GM23338 (cell line): ENCODE measurements around the gene ZBTB9. TPM values are rescaled to one million over a fixed set of nuclear protein-coding genes. Genes with fewer than 3 reads are reported as not detected.

Source experiments
- ATAC-seq: fragments of 200-7000 bp; cut with Tn5 transposase; 3 replicates; pipeline ENCODE4 v1.9.1; 2020
- DNase-seq: peaks from one replicate; pipeline ENCODE4 v3.0.0-alpha.2; 2015; ENCODE audit warnings: low spot score
- H2AFZ ChIP-seq: fragments of 200-600 bp; sonication (generic); 2 replicates; pipeline ENCODE4 v1.8.0; 2016; ENCODE audit warnings: antibody characterized with exemption, mild to moderate bottlenecking, moderate library complexity
- H3F3A ChIP-seq: fragments of 200-600 bp; sonication (generic); replicated peaks from 2 replicates; pipeline ENCODE4 v1.8.0; 2017; ENCODE audit warnings: antibody characterized with exemption, mixed run types, low read depth
- H3K27ac ChIP-seq: fragments of 200-600 bp; sonication (generic); 2 replicates; pipeline ENCODE4 v1.6.1; 2016; ENCODE audit warnings: low read depth
- H3K27me3 ChIP-seq: fragments of 200-600 bp; sonication (generic); 2 replicates; pipeline ENCODE4 v1.8.0; 2016; ENCODE audit warnings: mild to moderate bottlenecking, mixed run types, moderate library complexity; ENCODE audit not compliant: insufficient read depth
- H3K36me3 ChIP-seq: fragments of 200-600 bp; sonication (generic); 2 replicates; pipeline ENCODE4 v1.8.0; 2016; ENCODE audit warnings: mild to moderate bottlenecking; ENCODE audit not compliant: insufficient read depth
- H3K4me1 ChIP-seq: fragments of 200-600 bp; sonication (generic); 2 replicates; pipeline ENCODE4 v1.8.0; 2016; ENCODE audit warnings: mild to moderate bottlenecking, moderate library complexity; ENCODE audit not compliant: insufficient read depth
- H3K4me2 ChIP-seq: fragments of 200-600 bp; sonication (generic); 2 replicates; pipeline ENCODE4 v1.7.1; 2017; ENCODE audit warnings: mixed run types
- H3K4me3 ChIP-seq: fragments of 200-600 bp; sonication (generic); 2 replicates; pipeline ENCODE4 v1.6.1; 2016; ENCODE audit warnings: mixed run types
- H3K79me2 ChIP-seq: fragments of 200-600 bp; sonication (generic); replicated peaks from 2 replicates; pipeline ENCODE4 v1.8.0; 2017; ENCODE audit warnings: mild to moderate bottlenecking; ENCODE audit not compliant: insufficient read depth
- H3K9me2 ChIP-seq: fragments of 200-600 bp; sonication (generic); 2 replicates; pipeline ENCODE4 v1.8.0; 2017; ENCODE audit not compliant: insufficient read depth
- H4K20me1 ChIP-seq: fragments of 200-600 bp; sonication (generic); replicated peaks from 2 replicates; pipeline ENCODE4 v1.8.0; 2017; ENCODE audit warnings: mild to moderate bottlenecking; ENCODE audit not compliant: insufficient read depth
- H3K27ac Mint-ChIP-seq: 2 replicates; pipeline ENCODE4 v1.8.0; 2020; ENCODE audit warnings: inconsistent platforms, mild to moderate bottlenecking, moderate library complexity, mixed read lengths
- H3K27me3 Mint-ChIP-seq: 3 replicates; pipeline ENCODE4 v1.8.0; 2022; ENCODE audit warnings: low read depth, mild to moderate bottlenecking, moderate library complexity, mixed read lengths, inconsistent platforms; ENCODE audit not compliant: insufficient read depth, poor library complexity
- H3K36me3 Mint-ChIP-seq: 3 replicates; pipeline ENCODE4 v1.8.0; 2021; ENCODE audit warnings: low read depth, mild to moderate bottlenecking, inconsistent platforms, moderate library complexity, mixed read lengths
- H3K4me1 Mint-ChIP-seq: 3 replicates; pipeline ENCODE4 v1.8.0; 2020; ENCODE audit warnings: mild to moderate bottlenecking, inconsistent platforms, mixed read lengths
- H3K4me3 Mint-ChIP-seq: 3 replicates; pipeline ENCODE4 v1.8.0; 2021; ENCODE audit warnings: moderate library complexity, mild to moderate bottlenecking, inconsistent platforms, mixed read lengths
- H3K9me3 Mint-ChIP-seq: 3 replicates; pipeline ENCODE4 v1.8.0; 2020; ENCODE audit warnings: moderate library complexity, mild to moderate bottlenecking, inconsistent platforms, mixed read lengths
- CREB1 ChIP-seq: fragments of 250-450 bp; sonication (Bioruptor Pico); IDR thresholded peaks from 2 replicates; pipeline ENCODE4 v1.5.0; 2020; ENCODE audit warnings: low read depth, mild to moderate bottlenecking, moderate library complexity
- ETS1 ChIP-seq: IDR thresholded peaks from 2 replicates; pipeline ENCODE4 v1.6.1; 2016; ENCODE audit warnings: antibody characterized with exemption
- EZH2 ChIP-seq: fragments of 200-600 bp; sonication (generic); IDR thresholded peaks from one replicate; pipeline ENCODE4 v1.8.0; 2017; ENCODE audit warnings: antibody characterized with exemption, mild to moderate bottlenecking, low read depth; ENCODE audit not compliant: unreplicated experiment
- POLR2AphosphoS5 ChIP-seq: IDR thresholded peaks from 2 replicates; pipeline ENCODE4 v1.6.1; 2016; ENCODE audit warnings: antibody characterized with exemption, low read depth
- STAT1 ChIP-seq: IDR thresholded peaks from one replicate; pipeline ENCODE4 v1.6.1; 2016; ENCODE audit warnings: antibody characterized with exemption; ENCODE audit not compliant: unreplicated experiment
- polyA plus RNA-seq: library from polyadenylated mRNA; unstranded; fragments of >200 nt; fragmentation: Nextera tagmentation; extraction: Ambion mirVana; gene quantifications from 2 replicates; pipeline ENCODE4 v1.2.1, GENCODE V29; 2016
- total RNA-seq: library from RNA; depleted of rRNA; stranded (reverse); fragments of >200 nt; shearing (Covaris generic); gene quantifications from 2 replicates; pipeline ENCODE4 v1.2.3, GENCODE V29; 2014
- TF ChIP-seq, protein P1 (sequence below), 2 experiments: fragments of 200-600 bp in 1 of 2; sonication (generic) in 1 of 2; conservative IDR thresholded peaks; 2 replicates each; pipeline versions ENCODE4 v1.5.1 to v1.6.1; 2016 to 2017; ENCODE audit warnings: antibody characterized with exemption in 2 of 2, low read depth in 2 of 2, mild to moderate bottlenecking in 2 of 2, moderate library complexity in 1 of 2
- TF ChIP-seq, protein P2 (sequence below): fragments of 250-450 bp; sonication (Bioruptor Pico); IDR thresholded peaks from 2 replicates; pipeline ENCODE4 v1.5.0; 2020; ENCODE audit warnings: mild to moderate bottlenecking, moderate library complexity

ZBTB9 gene
- total and polyA plus RNA-seq, 2 experiments from 2014 or later, result 13.5 to 17.9 TPM

DNA sequence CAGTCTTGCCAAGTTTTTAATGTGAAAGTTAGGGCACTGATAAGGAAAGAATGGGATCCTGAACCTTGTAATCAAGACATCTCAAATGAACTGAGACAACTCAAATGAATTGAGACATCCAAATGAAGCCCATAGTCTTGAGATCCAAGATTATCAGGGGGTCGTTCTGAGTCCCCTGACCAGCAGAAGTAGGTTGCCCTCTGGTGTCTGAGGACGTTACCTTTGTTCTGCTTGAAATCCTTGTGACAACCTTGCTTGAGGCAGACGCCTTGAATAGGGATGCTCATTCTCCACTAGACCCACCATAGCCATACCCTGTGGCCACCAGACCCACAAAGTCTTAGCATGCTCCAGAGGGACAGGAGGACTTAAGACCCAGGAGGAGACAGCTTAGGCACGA is 37.7 kb downstream of the ZBTB9 start (continued):
- no peak for TF ChIP-seq ETS1

DNA sequence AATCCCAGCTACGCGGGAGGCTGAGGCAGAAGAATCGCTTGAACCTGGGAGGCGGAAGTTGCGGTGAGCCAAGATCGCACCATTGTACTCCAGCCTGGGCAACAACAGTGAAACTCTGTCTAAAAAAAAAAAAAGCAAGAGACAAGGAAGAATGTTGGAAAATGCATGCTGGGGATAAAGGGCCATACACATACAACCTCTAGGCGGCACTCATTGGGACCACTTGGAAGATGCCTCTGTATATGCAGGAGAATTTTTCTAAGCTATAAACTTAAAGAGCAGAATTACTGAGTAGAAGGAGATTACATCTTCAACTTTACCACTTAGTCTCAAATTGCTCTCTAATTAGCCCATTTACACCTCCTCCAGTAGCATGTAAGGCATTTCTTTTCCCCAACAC is 42.8 kb downstream of the ZBTB9 start:
- Histone ChIP-seq H2AFZ (no peak overlapping the region), H3K27ac (no peak overlapping the region), H3K36me3 (no peaks in the 10 kb centered on the region), H3F3A (no peaks in the 10 kb centered on the region), H3K4me3 (no peak overlapping the region), H3K27me3 (no peaks in the 10 kb centered on the region), H3K79me2 (no peaks in the 10 kb centered on the region), H3K9me2 (no peaks in the 10 kb centered on the region), H4K20me1 (no peaks in the 10 kb centered on the region), H3K4me1 (no peaks in the 10 kb centered on the region), H3K4me2 (no peak overlapping the region)
- DNase-seq (no peak), ATAC-seq (no peak)
- Mint-ChIP-seq H3K36me3 (no peaks in the 10 kb centered on the region; the same call in 2 of the 3 replicates), H3K27ac (no peak overlapping the region), H3K27me3 (peaks cover 5% of the 10 kb centered on the region), H3K4me1 (no peaks in the 10 kb centered on the region), H3K4me3 (no peak overlapping the region), H3K9me3 (peaks cover 21% of the 10 kb centered on the region)
- TF ChIP-seq, protein P1, sequence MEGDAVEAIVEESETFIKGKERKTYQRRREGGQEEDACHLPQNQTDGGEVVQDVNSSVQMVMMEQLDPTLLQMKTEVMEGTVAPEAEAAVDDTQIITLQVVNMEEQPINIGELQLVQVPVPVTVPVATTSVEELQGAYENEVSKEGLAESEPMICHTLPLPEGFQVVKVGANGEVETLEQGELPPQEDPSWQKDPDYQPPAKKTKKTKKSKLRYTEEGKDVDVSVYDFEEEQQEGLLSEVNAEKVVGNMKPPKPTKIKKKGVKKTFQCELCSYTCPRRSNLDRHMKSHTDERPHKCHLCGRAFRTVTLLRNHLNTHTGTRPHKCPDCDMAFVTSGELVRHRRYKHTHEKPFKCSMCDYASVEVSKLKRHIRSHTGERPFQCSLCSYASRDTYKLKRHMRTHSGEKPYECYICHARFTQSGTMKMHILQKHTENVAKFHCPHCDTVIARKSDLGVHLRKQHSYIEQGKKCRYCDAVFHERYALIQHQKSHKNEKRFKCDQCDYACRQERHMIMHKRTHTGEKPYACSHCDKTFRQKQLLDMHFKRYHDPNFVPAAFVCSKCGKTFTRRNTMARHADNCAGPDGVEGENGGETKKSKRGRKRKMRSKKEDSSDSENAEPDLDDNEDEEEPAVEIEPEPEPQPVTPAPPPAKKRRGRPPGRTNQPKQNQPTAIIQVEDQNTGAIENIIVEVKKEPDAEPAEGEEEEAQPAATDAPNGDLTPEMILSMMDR (conservative IDR thresholded peaks at IDR 0.05; ENCODE audit: low read depth in 2 of 2), result 0 out of 4 replicates have a peak, but pooled peaks of 1 of the 2 experiments have one; percentile 14
- TF ChIP-seq EZH2, result no peak

DNA sequence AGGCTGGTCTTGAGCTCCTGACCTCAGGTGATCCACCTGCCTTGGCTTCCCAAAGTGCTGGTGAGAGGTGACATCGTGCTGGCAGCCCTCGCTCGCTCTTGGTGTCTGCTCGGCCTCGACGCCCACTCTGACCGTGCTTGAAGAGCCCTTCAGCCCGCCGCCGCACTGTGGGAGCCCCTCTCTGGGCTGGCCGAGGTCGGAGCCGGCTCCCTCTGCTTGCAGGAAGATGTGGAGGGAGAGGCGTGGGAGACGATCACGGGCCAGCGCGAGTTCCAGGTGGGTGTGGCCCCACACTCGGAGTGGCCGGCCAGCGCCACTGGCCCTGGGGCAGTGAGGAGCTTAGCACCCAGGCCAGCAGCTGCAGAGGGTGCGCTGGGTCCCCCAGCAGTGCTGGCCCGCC is 48.1 kb downstream of the ZBTB9 start:
- peaks cover 6% of the 10 kb centered on the region; the same call in 2 of the 3 replicates for H3K4me1 Mint-ChIP-seq
- no peak overlapping the region for H3K27ac ChIP-seq
- peaks cover 9% of the 10 kb centered on the region; the same call in 2 of the 3 replicates for H3K36me3 Mint-ChIP-seq
- peaks cover 37% of the 10 kb centered on the region for H3K9me3 Mint-ChIP-seq
- H3K27me3 ChIP-seq, result no peaks in the 10 kb centered on the region
- ATAC-seq, result no peak
- H3K4me3 Mint-ChIP-seq, result no peak overlapping the region
- no peaks in the 10 kb centered on the region for H3K9me2 ChIP-seq
- no peak for DNase-seq
- H4K20me1 ChIP-seq, result no peaks in the 10 kb centered on the region
- H3K27me3 Mint-ChIP-seq, result peaks cover 6% of the 10 kb centered on the region
- no peak overlapping the region for H3K27ac Mint-ChIP-seq
- H2AFZ ChIP-seq, result no peak overlapping the region
- no peaks in the 10 kb centered on the region for H3K79me2 ChIP-seq
- H3K4me2 ChIP-seq, result no peak overlapping the region
- 0 out of 2 replicates have a peak, but pooled peaks cover 5% of the 10 kb centered on the region for H3K4me1 ChIP-seq
- H3K36me3 ChIP-seq, result no peaks in the 10 kb centered on the region
- no peak overlapping the region for H3K4me3 ChIP-seq
- no peaks in the 10 kb centered on the region for H3F3A ChIP-seq
- TF ChIP-seq, protein P2, sequence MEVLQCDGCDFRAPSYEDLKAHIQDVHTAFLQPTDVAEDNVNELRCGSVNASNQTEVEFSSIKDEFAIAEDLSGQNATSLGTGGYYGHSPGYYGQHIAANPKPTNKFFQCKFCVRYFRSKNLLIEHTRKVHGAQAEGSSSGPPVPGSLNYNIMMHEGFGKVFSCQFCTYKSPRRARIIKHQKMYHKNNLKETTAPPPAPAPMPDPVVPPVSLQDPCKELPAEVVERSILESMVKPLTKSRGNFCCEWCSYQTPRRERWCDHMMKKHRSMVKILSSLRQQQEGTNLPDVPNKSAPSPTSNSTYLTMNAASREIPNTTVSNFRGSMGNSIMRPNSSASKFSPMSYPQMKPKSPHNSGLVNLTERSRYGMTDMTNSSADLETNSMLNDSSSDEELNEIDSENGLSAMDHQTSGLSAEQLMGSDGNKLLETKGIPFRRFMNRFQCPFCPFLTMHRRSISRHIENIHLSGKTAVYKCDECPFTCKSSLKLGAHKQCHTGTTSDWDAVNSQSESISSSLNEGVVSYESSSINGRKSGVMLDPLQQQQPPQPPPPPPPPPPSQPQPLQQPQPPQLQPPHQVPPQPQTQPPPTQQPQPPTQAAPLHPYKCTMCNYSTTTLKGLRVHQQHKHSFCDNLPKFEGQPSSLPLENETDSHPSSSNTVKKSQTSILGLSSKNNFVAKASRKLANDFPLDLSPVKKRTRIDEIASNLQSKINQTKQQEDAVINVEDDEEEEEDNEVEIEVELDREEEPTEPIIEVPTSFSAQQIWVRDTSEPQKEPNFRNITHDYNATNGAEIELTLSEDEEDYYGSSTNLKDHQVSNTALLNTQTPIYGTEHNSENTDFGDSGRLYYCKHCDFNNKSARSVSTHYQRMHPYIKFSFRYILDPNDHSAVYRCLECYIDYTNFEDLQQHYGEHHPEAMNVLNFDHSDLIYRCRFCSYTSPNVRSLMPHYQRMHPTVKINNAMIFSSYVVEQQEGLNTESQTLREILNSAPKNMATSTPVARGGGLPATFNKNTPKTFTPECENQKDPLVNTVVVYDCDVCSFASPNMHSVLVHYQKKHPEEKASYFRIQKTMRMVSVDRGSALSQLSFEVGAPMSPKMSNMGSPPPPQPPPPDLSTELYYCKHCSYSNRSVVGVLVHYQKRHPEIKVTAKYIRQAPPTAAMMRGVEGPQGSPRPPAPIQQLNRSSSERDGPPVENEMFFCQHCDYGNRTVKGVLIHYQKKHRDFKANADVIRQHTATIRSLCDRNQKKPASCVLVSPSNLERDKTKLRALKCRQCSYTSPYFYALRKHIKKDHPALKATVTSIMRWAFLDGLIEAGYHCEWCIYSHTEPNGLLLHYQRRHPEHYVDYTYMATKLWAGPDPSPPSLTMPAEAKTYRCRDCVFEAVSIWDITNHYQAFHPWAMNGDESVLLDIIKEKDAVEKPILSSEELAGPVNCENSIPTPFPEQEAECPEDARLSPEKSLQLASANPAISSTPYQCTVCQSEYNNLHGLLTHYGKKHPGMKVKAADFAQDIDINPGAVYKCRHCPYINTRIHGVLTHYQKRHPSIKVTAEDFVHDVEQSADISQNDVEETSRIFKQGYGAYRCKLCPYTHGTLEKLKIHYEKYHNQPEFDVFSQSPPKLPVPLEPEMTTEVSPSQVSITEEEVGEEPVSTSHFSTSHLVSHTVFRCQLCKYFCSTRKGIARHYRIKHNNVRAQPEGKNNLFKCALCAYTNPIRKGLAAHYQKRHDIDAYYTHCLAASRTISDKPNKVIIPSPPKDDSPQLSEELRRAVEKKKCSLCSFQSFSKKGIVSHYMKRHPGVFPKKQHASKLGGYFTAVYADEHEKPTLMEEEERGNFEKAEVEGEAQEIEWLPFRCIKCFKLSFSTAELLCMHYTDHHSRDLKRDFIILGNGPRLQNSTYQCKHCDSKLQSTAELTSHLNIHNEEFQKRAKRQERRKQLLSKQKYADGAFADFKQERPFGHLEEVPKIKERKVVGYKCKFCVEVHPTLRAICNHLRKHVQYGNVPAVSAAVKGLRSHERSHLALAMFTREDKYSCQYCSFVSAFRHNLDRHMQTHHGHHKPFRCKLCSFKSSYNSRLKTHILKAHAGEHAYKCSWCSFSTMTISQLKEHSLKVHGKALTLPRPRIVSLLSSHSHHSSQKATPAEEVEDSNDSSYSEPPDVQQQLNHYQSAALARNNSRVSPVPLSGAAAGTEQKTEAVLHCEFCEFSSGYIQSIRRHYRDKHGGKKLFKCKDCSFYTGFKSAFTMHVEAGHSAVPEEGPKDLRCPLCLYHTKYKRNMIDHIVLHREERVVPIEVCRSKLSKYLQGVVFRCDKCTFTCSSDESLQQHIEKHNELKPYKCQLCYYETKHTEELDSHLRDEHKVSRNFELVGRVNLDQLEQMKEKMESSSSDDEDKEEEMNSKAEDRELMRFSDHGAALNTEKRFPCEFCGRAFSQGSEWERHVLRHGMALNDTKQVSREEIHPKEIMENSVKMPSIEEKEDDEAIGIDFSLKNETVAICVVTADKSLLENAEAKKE (CRISPR knock-in tag), result no peak
- TF ChIP-seq, protein P1 (conservative IDR thresholded peaks at IDR 0.05; ENCODE audit: low read depth in 2 of 2), result no peak
- no peak for TF ChIP-seq POLR2AphosphoS5
- TF ChIP-seq CREB1 (CRISPR knock-in tag), result no peak
- no peak for TF ChIP-seq STAT1
- no peak for TF ChIP-seq EZH2
